ENCODE results near the gene SAG.

The SAG gene

GRCh38 chr2:233362742-233363141 lies 55.1 kb downstream of the SAG start:
- no peak for TF ChIP-seq CTCF (conservative IDR thresholded peaks at IDR 0.05)

GRCh38 chr2:233363744-233364235 lies 56.2 kb downstream of the SAG start:
- TF ChIP-seq CTCF (conservative IDR thresholded peaks at IDR 0.05): no peak
- no peak overlapping the region for H3K27ac ChIP-seq

More at GRCh38 chr2:233362742-233363141, 55.1 kb downstream of the SAG start:
- no peak overlapping the region for H3K27ac ChIP-seq

GRCh38 chr2:233365861-233366520 lies 58.4 kb downstream of the SAG start:
- no peak for TF ChIP-seq CTCF (conservative IDR thresholded peaks at IDR 0.05)
- H3K27ac ChIP-seq: no peak overlapping the region

- TF ChIP-seq CTCF (conservative IDR thresholded peaks at IDR 0.05): no peak
- H3K27ac ChIP-seq: no peak overlapping the region
Measured at GRCh38 chr2:233367586-233367985, 60.0 kb downstream of the SAG start.

- H3K27ac ChIP-seq: no peak overlapping the region
- TF ChIP-seq CTCF (conservative IDR thresholded peaks at IDR 0.05): no peak
Measured at GRCh38 chr2:233368756-233369155, 61.1 kb downstream of the SAG start.

GRCh38 chr2:233369462-233369861 lies 61.8 kb downstream of the SAG start:
- no peak for TF ChIP-seq CTCF (conservative IDR thresholded peaks at IDR 0.05)
- H3K27ac ChIP-seq: no peak overlapping the region

DNA sequence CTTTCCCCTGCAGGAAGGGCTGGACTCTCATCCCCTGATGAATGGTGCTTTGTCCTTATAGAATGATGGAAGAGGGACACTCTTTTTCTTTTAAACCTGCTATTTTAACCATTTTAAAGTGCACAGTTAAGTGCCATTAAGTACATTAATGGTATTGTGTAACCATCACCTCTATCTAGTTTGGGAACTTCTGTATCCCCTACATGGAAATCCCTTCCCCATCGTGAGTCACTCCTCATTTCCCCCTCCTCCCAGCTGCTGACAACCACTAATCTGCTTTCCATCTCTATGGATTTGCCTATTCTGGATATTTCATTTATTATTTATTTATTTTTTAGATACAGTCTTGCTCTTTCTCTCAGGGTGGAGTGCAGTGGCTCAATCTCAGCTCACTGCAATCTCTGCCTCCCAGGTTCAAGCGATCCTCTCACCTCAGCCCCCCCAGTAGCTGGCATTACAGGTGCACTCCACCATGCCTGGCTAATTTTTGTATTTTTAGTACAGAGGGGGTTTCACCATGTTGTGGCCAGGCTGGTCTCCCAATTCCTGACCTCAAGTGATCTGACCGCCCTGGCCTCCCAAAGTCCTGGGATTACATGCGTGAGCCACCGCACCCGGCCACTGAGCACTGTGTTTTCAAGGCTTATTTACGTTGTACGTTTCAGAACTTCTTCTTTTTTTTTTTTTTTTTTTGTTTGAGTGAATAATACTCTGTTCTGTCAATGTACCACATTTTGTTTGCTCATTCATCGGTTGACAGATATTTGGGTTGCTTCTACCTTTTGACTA lies 62.5 kb downstream of the SAG start:
- H3K27ac ChIP-seq: no peak overlapping the region

More for the DNA sequence above, 62.5 kb downstream of the SAG start:
- TF ChIP-seq CTCF (conservative IDR thresholded peaks at IDR 0.05): no peak

Measured in VCaP (cell line).